PC-9 (cell line): ENCODE results near the gene PPP1R15B. TPM values are rescaled to one million over a fixed set of nuclear protein-coding genes. Genes with fewer than 3 reads are reported as not detected.

Experiments used
- BruUV-seq: library from RNA; stranded (reverse); fragments of 400-500 nt; replicated peaks from 2 replicates; lab custom pipeline; 2021; lab: Mats Ljungman, UMichigan
- CTCF ChIA-PET: fragments of 300-600 bp; sonication (Branson Sonifier 250); formaldehyde crosslinking; loops from one replicate; lab custom pipeline; 2022; ENCODE audit warnings: antibody characterized with exemption; lab: Charles Lee
- POLR2A ChIA-PET: fragments of 300-600 bp; sonication (Branson Sonifier 250); formaldehyde crosslinking; loops from one replicate; lab custom pipeline; 2022; ENCODE audit warnings: antibody characterized with exemption; ENCODE audit not compliant: unreplicated experiment; lab: Charles Lee
- DNase-seq, 2 experiments: peaks; one replicate each; pipeline versions ENCODE4 v3.0.0 to v3.0.0-alpha.2; 2015 to 2022; ENCODE audit warnings: mixed read lengths in 1 of 2
- H2AFZ ChIP-seq: fragments of 200-600 bp; sonication (generic); 2 replicates; pipeline ENCODE4 v1.8.1; 2017; ENCODE audit warnings: antibody characterized with exemption
- H3F3A ChIP-seq: fragments of 200-600 bp; sonication (generic); 2 replicates; pipeline ENCODE4 v1.8.1; 2017; ENCODE audit warnings: antibody characterized with exemption, mild to moderate bottlenecking, low read depth; ENCODE audit not compliant: insufficient read depth
- H3K27ac ChIP-seq: fragments of 200-600 bp; sonication (generic); 2 replicates; pipeline ENCODE4 v1.6.1; 2016; ENCODE audit warnings: mixed run types
- H3K27me3 ChIP-seq: fragments of 200-600 bp; sonication (generic); 2 replicates; pipeline ENCODE4 v1.6.1; 2016; ENCODE audit warnings: low read depth, mixed run types; ENCODE audit not compliant: insufficient read depth
- H3K36me3 ChIP-seq: fragments of 200-600 bp; sonication (generic); 2 replicates; pipeline ENCODE4 v1.6.1; 2016; ENCODE audit warnings: low read depth, mixed run types
- H3K4me1 ChIP-seq: fragments of 200-600 bp; sonication (generic); replicated peaks from 2 replicates; pipeline ENCODE4 v1.6.1; 2016; ENCODE audit warnings: mixed run types; ENCODE audit not compliant: insufficient read depth
- H3K4me2 ChIP-seq: fragments of 200-600 bp; sonication (generic); 2 replicates; pipeline ENCODE4 v1.6.1; 2017; ENCODE audit warnings: mixed run types
- H3K4me3 ChIP-seq: fragments of 200-600 bp; sonication (generic); 2 replicates; pipeline ENCODE4 v1.6.1; 2016; ENCODE audit warnings: mixed run types
- H3K79me2 ChIP-seq: fragments of 200-600 bp; sonication (generic); 2 replicates; pipeline ENCODE4 v1.6.1; 2017; ENCODE audit warnings: low read depth, mixed run types
- H3K9me2 ChIP-seq: fragments of 200-600 bp; sonication (generic); 2 replicates; pipeline ENCODE4 v1.8.1; 2017; ENCODE audit warnings: mild to moderate bottlenecking; ENCODE audit not compliant: insufficient read depth
- H3K9me3 ChIP-seq: fragments of 200-600 bp; sonication (generic); 2 replicates; pipeline ENCODE4 v1.8.1; 2016; ENCODE audit warnings: low read depth; ENCODE audit not compliant: insufficient read depth
- H4K20me1 ChIP-seq: fragments of 200-600 bp; sonication (generic); 2 replicates; pipeline ENCODE4 v1.8.1; 2017; ENCODE audit not compliant: insufficient read depth
- EZH2 ChIP-seq: fragments of 200-600 bp; sonication (generic); IDR thresholded peaks from 2 replicates; pipeline ENCODE4 v1.8.0; 2017; ENCODE audit warnings: antibody characterized with exemption, low read depth
- intact Hi-C: fragments of 100-400 bp; cut with micrococcal nuclease; formaldehyde crosslinking; loops from one replicate; pipeline ENCODE4 v1.10.0; 2022; ENCODE audit not compliant: unreplicated experiment
- total RNA-seq: library from RNA; stranded (reverse); gene quantifications from 2 replicates; pipeline ENCODE4 v1.2.3, GENCODE V29; 2021
- TF ChIP-seq, protein P1 (sequence below): fragments of 200-600 bp; sonication (generic); conservative IDR thresholded peaks from 2 replicates; pipeline ENCODE4 v1.6.1; 2017; ENCODE audit warnings: mixed run types, antibody characterized with exemption, mild to moderate bottlenecking, moderate library complexity

Gene PPP1R15B
- total RNA-seq, 1 experiment from 2014 or later = 40.9 TPM

GRCh38 chr1:204384636-204385352, 26.8 kb downstream of the PPP1R15B start:
- H4K20me1 ChIP-seq = no peaks in the 10 kb centered on the region
- H3K36me3 ChIP-seq = no peaks in the 10 kb centered on the region
- H3F3A ChIP-seq = peaks cover 10% of the 10 kb centered on the region; the same call in 1 of the 2 replicates
- CTCF ChIA-PET = interaction anchor here (1.0 kb wide), 1 partner anchor 13 kb away, joined by 3 read pairs; no protein-coding TSS in a partner anchor
- H3K4me2 ChIP-seq = no peak overlapping the region
- H3K9me3 ChIP-seq = no peaks in the 10 kb centered on the region
- H2AFZ ChIP-seq = no peak overlapping the region
- H3K79me2 ChIP-seq = no peaks in the 10 kb centered on the region
- H3K4me1 ChIP-seq = peaks cover 20% of the 10 kb centered on the region
- no peak overlapping the region for H3K27ac ChIP-seq
- no peak overlapping the region for H3K4me3 ChIP-seq
- intact Hi-C loops = no loop called here
- no peaks in the 10 kb centered on the region for H3K27me3 ChIP-seq
- no peaks in the 10 kb centered on the region for H3K9me2 ChIP-seq
- BruUV-seq = no TSS peak
- TF ChIP-seq EZH2 = no peak
- TF ChIP-seq, protein P1, sequence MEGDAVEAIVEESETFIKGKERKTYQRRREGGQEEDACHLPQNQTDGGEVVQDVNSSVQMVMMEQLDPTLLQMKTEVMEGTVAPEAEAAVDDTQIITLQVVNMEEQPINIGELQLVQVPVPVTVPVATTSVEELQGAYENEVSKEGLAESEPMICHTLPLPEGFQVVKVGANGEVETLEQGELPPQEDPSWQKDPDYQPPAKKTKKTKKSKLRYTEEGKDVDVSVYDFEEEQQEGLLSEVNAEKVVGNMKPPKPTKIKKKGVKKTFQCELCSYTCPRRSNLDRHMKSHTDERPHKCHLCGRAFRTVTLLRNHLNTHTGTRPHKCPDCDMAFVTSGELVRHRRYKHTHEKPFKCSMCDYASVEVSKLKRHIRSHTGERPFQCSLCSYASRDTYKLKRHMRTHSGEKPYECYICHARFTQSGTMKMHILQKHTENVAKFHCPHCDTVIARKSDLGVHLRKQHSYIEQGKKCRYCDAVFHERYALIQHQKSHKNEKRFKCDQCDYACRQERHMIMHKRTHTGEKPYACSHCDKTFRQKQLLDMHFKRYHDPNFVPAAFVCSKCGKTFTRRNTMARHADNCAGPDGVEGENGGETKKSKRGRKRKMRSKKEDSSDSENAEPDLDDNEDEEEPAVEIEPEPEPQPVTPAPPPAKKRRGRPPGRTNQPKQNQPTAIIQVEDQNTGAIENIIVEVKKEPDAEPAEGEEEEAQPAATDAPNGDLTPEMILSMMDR = no peak
- no peak for DNase-seq
- POLR2A ChIA-PET = interaction anchor here (0.7 kb wide), 1 partner anchor 10 kb away, joined by 3 read pairs; no protein-coding TSS in a partner anchor

DNA sequence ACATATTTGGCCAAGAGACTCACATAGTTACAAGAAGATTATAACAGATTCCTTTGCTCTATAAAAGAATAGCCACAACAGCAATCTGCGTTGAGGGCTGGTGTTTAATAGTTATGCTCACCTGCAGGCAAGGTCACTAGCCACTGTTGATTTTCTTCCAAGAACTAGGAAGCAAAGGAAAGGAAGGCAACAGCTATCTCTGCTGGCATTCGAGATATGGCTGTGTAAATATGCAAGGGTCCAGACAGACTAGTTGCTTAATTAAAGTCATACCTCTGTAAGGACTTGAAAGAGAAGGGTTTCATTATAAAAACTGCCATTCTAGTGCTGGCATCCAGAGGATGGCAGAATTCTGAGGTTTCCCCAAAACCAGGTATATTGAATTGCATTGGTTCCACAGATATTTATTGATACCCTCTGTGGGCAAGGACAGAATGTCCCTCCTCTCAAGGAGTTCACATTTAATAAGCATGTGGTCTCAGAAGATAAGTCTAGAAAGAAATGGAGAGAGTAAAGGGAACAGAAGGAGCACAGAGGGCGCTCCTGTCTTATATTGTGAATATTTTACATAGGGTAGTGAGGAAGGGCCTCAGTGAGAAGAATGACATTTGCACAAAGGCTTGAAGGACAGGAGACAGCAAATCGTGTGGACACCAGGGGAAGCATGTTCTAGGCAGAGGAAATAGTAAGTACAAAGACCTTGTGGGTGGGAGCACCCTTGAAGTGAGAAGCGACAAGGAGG, 28.3 kb downstream of the PPP1R15B start:
- peaks cover 35% of the 10 kb centered on the region for H3K4me1 ChIP-seq
- no peak overlapping the region for H2AFZ ChIP-seq
- peaks cover 19% of the 10 kb centered on the region; the same call in 1 of the 2 replicates for H3F3A ChIP-seq
- DNase-seq = no peak
- no peak overlapping the region for H3K4me2 ChIP-seq
- TF ChIP-seq EZH2 = no peak
- TF ChIP-seq, protein P1 = no peak; the same call in 1 of the 2 replicates
- no peaks in the 10 kb centered on the region for H3K9me3 ChIP-seq
- no peak overlapping the region for H3K27ac ChIP-seq
- no peaks in the 10 kb centered on the region for H3K36me3 ChIP-seq
- no peaks in the 10 kb centered on the region for H3K27me3 ChIP-seq
- no peak overlapping the region for H3K4me3 ChIP-seq
- no peaks in the 10 kb centered on the region for H4K20me1 ChIP-seq
- ChIA-PET CTCF (no interaction called here), POLR2A (interaction anchor here (0.6 kb wide), 1 partner anchor 8 kb away, joined by 3 read pairs; no protein-coding TSS in a partner anchor)
- intact Hi-C loops = no loop called here
- H3K79me2 ChIP-seq = peaks cover 10% of the 10 kb centered on the region; the same call in 1 of the 2 replicates
- no peaks in the 10 kb centered on the region for H3K9me2 ChIP-seq
- BruUV-seq = no TSS peak

- no TSS peak for BruUV-seq
- Histone ChIP-seq H3F3A (peaks cover 25% of the 10 kb centered on the region; the same call in 1 of the 2 replicates), H3K4me1 (peaks cover 35% of the 10 kb centered on the region), H2AFZ (no peak overlapping the region), H3K4me3 (no peak overlapping the region), H3K4me2 (no peak overlapping the region), H4K20me1 (no peaks in the 10 kb centered on the region), H3K36me3 (no peaks in the 10 kb centered on the region), H3K9me2 (no peaks in the 10 kb centered on the region), H3K79me2 (peaks cover 13% of the 10 kb centered on the region; the same call in 1 of the 2 replicates), H3K9me3 (no peaks in the 10 kb centered on the region), H3K27me3 (no peaks in the 10 kb centered on the region), H3K27ac (no peak overlapping the region)
- CTCF ChIA-PET = interaction anchor here (0.5 kb wide), 1 partner anchor 48 kb away, joined by 3 read pairs; no protein-coding TSS in a partner anchor
- POLR2A ChIA-PET = no interaction called here
- TF ChIP-seq, protein P1 = no peak
- TF ChIP-seq EZH2 = no peak
- DNase-seq = no peak
- intact Hi-C loops = no loop called here
Measured at GRCh38 chr1:204382714-204383083, 28.9 kb downstream of the PPP1R15B start.
